Right lobe of liver (tissue), 6 donors: ENCODE measurements around the gene UBE2H. TPM values are rescaled to one million over a fixed set of nuclear protein-coding genes. Genes with fewer than 3 reads are reported as not detected.

Source experiments
- ATAC-seq, 4 donors: fragments of 200-7000 bp; cut with Tn5 transposase; one replicate each; pipeline ENCODE4 v1.9.1; 2020; ENCODE audit warnings: mild to moderate bottlenecking in 4 of 4, moderate library complexity in 4 of 4
- DNase-seq, 3 donors: peaks; one replicate each; pipeline ENCODE4 v3.0.0-alpha.2; 2020
- H3K27ac ChIP-seq, 3 donors: fragments of 200-600 bp; one replicate each; pipeline ENCODE4 v1.8.0; 2022
- H3K27me3 ChIP-seq, 2 donors: fragments of 200-600 bp; one replicate each; pipeline ENCODE4 v1.8.0; 2022
- H3K36me3 ChIP-seq, 4 donors: fragments of 200-600 bp; sonication (generic) in 1 of 4; one replicate each; pipeline versions ENCODE4 v1.5.1 to v1.8.0; 2017 to 2022; ENCODE audit warnings: control low read depth in 1 of 4
- H3K4me1 ChIP-seq, 4 donors: fragments of 200-600 bp; sonication (generic) in 1 of 4; one replicate each; pipeline versions ENCODE4 v1.5.1 to v1.8.0; 2017 to 2022; ENCODE audit warnings: control low read depth in 1 of 4
- H3K4me3 ChIP-seq, 3 donors: fragments of 200-600 bp; one replicate each; pipeline ENCODE4 v1.8.0; 2022
- H3K9me3 ChIP-seq, 4 donors: fragments of 200-600 bp; sonication (generic) in 1 of 4; one replicate each; pipeline versions ENCODE4 v1.5.1 to v1.8.0; 2017 to 2022; ENCODE audit warnings: control low read depth in 1 of 4
- CTCF ChIP-seq, 4 donors: fragments of 200-600 bp in 3 of 4; fragments of 450-650 bp in 1 of 4; IDR thresholded peaks; one replicate each; pipeline versions ENCODE4 v1.5.1 to v1.8.0; 2016 to 2022; ENCODE audit warnings: antibody characterized with exemption in 4 of 4, mild to moderate bottlenecking in 2 of 4
- POLR2A ChIP-seq: fragments of 450-650 bp; IDR thresholded peaks from one replicate; pipeline ENCODE4 v1.6.1; 2017; ENCODE audit warnings: antibody characterized with exemption, mild to moderate bottlenecking
- WGBS: methylation state at CpG from one replicate; pipeline ENCODE4 v1.1.6; 2018; ENCODE audit warnings: low coverage, low lambda C conversion rate; ENCODE audit not compliant: insufficient coverage; ENCODE audit errors: missing lambda C conversion rate; 5-methylcytosine and 5-hydroxymethylcytosine counted together
- intact Hi-C, 2 donors: fragments of 100-400 bp; cut with DNase I; formaldehyde crosslinking; loops; one replicate each; pipeline versions ENCODE4 v1.11.2 to v1.14.1; 2022
- small RNA-seq, 2 experiments: library from RNA; depleted of rRNA; stranded (forward); fragments of <200 nt; gene quantifications; one replicate each; pipeline ENCODE3, GENCODE V24; 2016
- total RNA-seq, 6 experiments: library from RNA; depleted of rRNA in 2 of 6; stranded (reverse); fragments of >200 nt in 2 of 6; fragmentation: NEBNext Ultra II Directional in 3 of 6; extraction: Animal tissue kit (Norgen Biotek cat#: 25700) in 3 of 6; gene quantifications; one replicate each; pipeline versions ENCODE4 v1.1.0 to v1.2.4, GENCODE V29; 2016 to 2023
- donor health status: DM: no; HTN: yes; CAD: no.
- donor health status: DM: no; HTN: no; CAD: no.
- donor health status: DM: no; HTN: no; CAD: no.
- donor health status: DM: no; HTN: yes; CAD: no.
- donor health status: DM: no; HTN: yes; CAD: no.

UBE2H gene
- total RNA-seq, 6 experiments from 2014 or later = 27.4 to 47.0 (median 35.6) TPM

DNA sequence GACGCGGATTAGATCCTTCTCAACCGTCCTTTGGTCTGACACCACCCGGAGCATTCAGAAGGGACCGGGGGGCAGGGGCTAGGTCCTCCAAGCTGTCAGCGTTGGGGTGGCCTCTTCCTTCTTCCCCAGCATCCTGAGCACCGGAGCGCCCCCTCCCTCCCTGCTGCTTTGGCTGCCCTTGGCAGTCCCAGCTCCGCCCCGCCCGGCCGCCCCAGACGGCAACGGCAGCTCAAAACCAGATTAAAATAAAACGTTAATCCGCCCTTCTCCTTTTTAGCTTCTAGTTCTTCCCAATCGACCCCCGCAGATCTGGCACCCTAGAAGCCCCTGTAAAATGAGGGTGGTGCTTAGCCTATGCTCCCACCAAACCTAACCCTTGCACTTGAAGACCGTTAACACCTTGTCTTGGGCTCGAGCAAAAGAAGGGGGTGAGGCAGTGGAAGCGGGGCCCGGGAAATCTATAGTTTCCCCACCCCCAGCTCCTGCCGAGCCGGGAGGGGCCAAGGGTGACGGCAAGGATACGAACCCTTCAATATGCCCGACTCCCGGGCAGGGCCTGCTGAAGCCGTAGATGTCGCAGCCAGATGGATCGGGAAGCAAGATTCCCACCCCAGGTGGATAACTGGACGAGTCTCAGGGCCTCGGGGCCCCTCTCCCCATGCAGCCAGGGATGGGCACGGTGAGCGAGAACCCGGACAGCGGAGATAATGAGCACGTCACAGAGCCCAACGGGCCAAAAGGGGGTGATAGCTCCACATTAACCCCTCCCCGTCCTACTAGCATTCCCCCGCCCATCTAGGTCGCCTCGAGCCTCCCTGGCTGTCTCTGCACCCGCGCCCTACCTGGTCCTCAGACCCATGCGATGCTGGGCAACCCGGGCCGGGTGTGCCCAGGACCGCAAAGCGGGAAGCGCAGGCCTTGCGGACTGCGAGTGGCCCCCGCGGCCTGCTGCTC lies 171.5 kb downstream of the UBE2H start:
- Histone ChIP-seq H3K36me3 (no peaks in the 10 kb centered on the region), H3K27ac (no peak overlapping the region), H3K9me3 (no peaks in the 10 kb centered on the region), H3K4me1 (peaks cover 0 to 45% (median 10%) of the 10 kb centered on the region in 4 donors), H3K4me3 (peak overlapping the region in 2 of 3 donors; percentile 38 to 39), H3K27me3 (peaks cover 24 to 80% of the 10 kb centered on the region in 2 donors)
- no peak for TF ChIP-seq POLR2A
- no peak for TF ChIP-seq CTCF (IDR thresholded peaks at IDR 0.05)
- no peak for ATAC-seq
- 2% methylated on average over 34 of the region's 55 CpGs for WGBS
- intact Hi-C loops = no loop called here
- no peak for DNase-seq

Small RNA genes lying within 50 kb of the gene (small RNA-seq; reads per million reads assigned to genes)
- 0 reads per million in 2 experiments for gene RF00019

Other genes with a start within 250 kb of the UBE2H start
- 10 to 100 TPM in 4 of 6 experiments, 1 to 10 TPM in 2; 8.0 to 12.1 (median 11.0) TPM for gene ZC3HC1, start 98.4 kb upstream of the UBE2H start, total RNA-seq
- gene KLHDC10, start 117.6 kb upstream of the UBE2H start, total RNA-seq = 10 to 100 TPM; 12.7 to 35.4 (median 21.7) TPM